PC-3 (cell line): Measurements from ENCODE around the gene MYO1H. TPM values are rescaled to one million over a fixed set of nuclear protein-coding genes. Genes with fewer than 3 reads are reported as not detected.

Experiments
- ATAC-seq: fragments of 200-7000 bp; cut with Tn5 transposase; 2 replicates; pipeline ENCODE4 v1.9.1; 2020; ENCODE audit warnings: mild to moderate bottlenecking, moderate library complexity
- BruUV-seq: library from RNA; stranded (reverse); fragments of 400-500 nt; replicated peaks from 2 replicates; lab custom pipeline; 2021; lab: Mats Ljungman, UMichigan
- CTCF ChIA-PET: fragments of 300-600 bp; sonication (Branson Sonifier 250); formaldehyde crosslinking; loops from one replicate; lab custom pipeline; 2022; ENCODE audit warnings: antibody characterized with exemption; lab: Charles Lee
- POLR2A ChIA-PET: fragments of 300-600 bp; sonication (Branson Sonifier 250); formaldehyde crosslinking; loops from one replicate; lab custom pipeline; 2022; ENCODE audit warnings: antibody characterized with exemption; ENCODE audit not compliant: unreplicated experiment; lab: Charles Lee
- DNase-seq: peaks from one replicate; pipeline ENCODE4 v3.0.0-alpha.2; 2015
- H2AFZ ChIP-seq: fragments of 300-600 bp; sonication (generic); 2 replicates; pipeline ENCODE4 v1.6.0; 2016; ENCODE audit warnings: antibody characterized with exemption, low read length
- H3F3A ChIP-seq: fragments of 300-600 bp; sonication (generic); one replicate; pipeline ENCODE4 v1.6.0; 2017; ENCODE audit warnings: antibody characterized with exemption, low read length, control low read depth, mild to moderate bottlenecking; ENCODE audit not compliant: unreplicated experiment
- H3K27ac ChIP-seq: fragments of 300-600 bp; sonication (generic); 2 replicates; pipeline ENCODE4 v1.5.1; 2016; ENCODE audit warnings: mild to moderate bottlenecking, low read length
- H3K27me3 ChIP-seq: fragments of 300-600 bp; sonication (generic); 2 replicates; pipeline ENCODE4 v1.6.1; 2016; ENCODE audit warnings: low read length, mixed read lengths
- H3K36me3 ChIP-seq: fragments of 300-600 bp; sonication (generic); 2 replicates; pipeline ENCODE4 v1.6.1; 2016; ENCODE audit warnings: low read depth, mixed run types, low read length, mixed read lengths
- H3K4me1 ChIP-seq: fragments of 300-600 bp; sonication (generic); 2 replicates; pipeline ENCODE4 v1.5.1; 2016; ENCODE audit warnings: low read length; ENCODE audit not compliant: insufficient read depth
- H3K4me2 ChIP-seq: fragments of 300-600 bp; sonication (generic); 2 replicates; pipeline ENCODE4 v1.6.0; 2016; ENCODE audit warnings: low read length
- H3K4me3 ChIP-seq: fragments of 300-600 bp; sonication (generic); 2 replicates; pipeline ENCODE4 v1.5.1; 2016; ENCODE audit warnings: mild to moderate bottlenecking, low read length, mixed read lengths
- H3K79me2 ChIP-seq: fragments of 300-600 bp; sonication (generic); 2 replicates; pipeline ENCODE4 v1.6.1; 2017; ENCODE audit warnings: low read length, mixed read lengths
- H3K9ac ChIP-seq: fragments of 300-600 bp; sonication (generic); 2 replicates; pipeline ENCODE4 v1.6.0; 2016; ENCODE audit warnings: mild to moderate bottlenecking, low read length
- H3K9me2 ChIP-seq: fragments of 300-600 bp; sonication (generic); replicated peaks from 2 replicates; pipeline ENCODE4 v1.6.1; 2016; ENCODE audit warnings: mixed run types, low read length, mixed read lengths
- H3K9me3 ChIP-seq: fragments of 300-600 bp; sonication (generic); 2 replicates; pipeline ENCODE4 v1.6.1; 2016; ENCODE audit warnings: low read length, mixed read lengths
- H4K20me1 ChIP-seq: fragments of 300-600 bp; sonication (generic); 2 replicates; pipeline ENCODE4 v1.6.1; 2016; ENCODE audit warnings: low read length, mixed read lengths
- EZH2 ChIP-seq: fragments of 300-600 bp; sonication (generic); IDR thresholded peaks from one replicate; pipeline ENCODE4 v1.6.1; 2017; ENCODE audit warnings: antibody characterized with exemption, mild to moderate bottlenecking, low read length; ENCODE audit not compliant: unreplicated experiment
- EZH2phosphoT487 ChIP-seq: fragments of 300-600 bp; sonication (generic); IDR thresholded peaks from 2 replicates; pipeline ENCODE4 v1.6.1; 2018; ENCODE audit warnings: mild to moderate bottlenecking, antibody characterized with exemption, low read length, borderline replicate concordance
- intact Hi-C: fragments of 100-400 bp; cut with micrococcal nuclease; formaldehyde crosslinking; loops from 2 replicates; pipeline ENCODE4 v1.9.0; 2023
- total RNA-seq: library from RNA; depleted of rRNA; stranded (reverse); fragments of >200 nt; gene quantifications from 2 replicates; pipeline ENCODE4 v1.2.3, GENCODE V29; 2014
- TF ChIP-seq, protein P1 (sequence below): fragments of 300-600 bp; sonication (generic); conservative IDR thresholded peaks from 2 replicates; pipeline ENCODE4 v1.5.1; 2017; ENCODE audit warnings: antibody characterized with exemption, low read depth, mild to moderate bottlenecking, low read length

The MYO1H gene
- total RNA-seq, 1 experiment from 2014 or later, result not detected

DNA sequence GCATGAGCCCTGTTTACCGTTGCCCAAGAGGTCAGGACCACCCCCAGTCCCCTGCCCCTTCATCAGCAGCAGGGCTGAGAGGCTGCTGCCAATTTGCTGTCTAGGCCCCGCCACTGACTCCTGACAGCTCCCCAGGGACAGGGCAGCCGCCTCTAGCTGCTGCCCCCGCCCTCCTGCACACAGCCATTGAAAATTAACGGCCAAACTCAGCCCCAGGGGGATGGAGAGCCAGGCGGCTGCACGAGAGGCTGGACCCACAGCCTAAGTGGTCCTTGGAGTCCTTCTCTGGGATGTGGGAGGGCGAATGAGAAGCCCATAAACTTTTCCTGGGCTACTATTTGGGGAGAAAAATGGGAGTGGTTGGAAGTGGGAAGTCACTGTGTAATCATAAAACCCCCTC, 43.2 kb upstream of the MYO1H start:
- no peaks in the 10 kb centered on the region for H3K36me3 ChIP-seq
- no peak overlapping the region for H2AFZ ChIP-seq
- H3K27me3 ChIP-seq, result peaks cover 65% of the 10 kb centered on the region
- H3K27ac ChIP-seq, result no peak overlapping the region
- ChIA-PET CTCF (no interaction called here), POLR2A (no interaction called here)
- no TSS peak for BruUV-seq
- DNase-seq (no peak), ATAC-seq (no peak)
- no peaks in the 10 kb centered on the region for H3K9me2 ChIP-seq
- no peaks in the 10 kb centered on the region for H3K4me1 ChIP-seq
- TF ChIP-seq, protein P1, sequence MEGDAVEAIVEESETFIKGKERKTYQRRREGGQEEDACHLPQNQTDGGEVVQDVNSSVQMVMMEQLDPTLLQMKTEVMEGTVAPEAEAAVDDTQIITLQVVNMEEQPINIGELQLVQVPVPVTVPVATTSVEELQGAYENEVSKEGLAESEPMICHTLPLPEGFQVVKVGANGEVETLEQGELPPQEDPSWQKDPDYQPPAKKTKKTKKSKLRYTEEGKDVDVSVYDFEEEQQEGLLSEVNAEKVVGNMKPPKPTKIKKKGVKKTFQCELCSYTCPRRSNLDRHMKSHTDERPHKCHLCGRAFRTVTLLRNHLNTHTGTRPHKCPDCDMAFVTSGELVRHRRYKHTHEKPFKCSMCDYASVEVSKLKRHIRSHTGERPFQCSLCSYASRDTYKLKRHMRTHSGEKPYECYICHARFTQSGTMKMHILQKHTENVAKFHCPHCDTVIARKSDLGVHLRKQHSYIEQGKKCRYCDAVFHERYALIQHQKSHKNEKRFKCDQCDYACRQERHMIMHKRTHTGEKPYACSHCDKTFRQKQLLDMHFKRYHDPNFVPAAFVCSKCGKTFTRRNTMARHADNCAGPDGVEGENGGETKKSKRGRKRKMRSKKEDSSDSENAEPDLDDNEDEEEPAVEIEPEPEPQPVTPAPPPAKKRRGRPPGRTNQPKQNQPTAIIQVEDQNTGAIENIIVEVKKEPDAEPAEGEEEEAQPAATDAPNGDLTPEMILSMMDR, result no peak
- TF ChIP-seq EZH2phosphoT487 (no peak), EZH2 (no peak)
- H3F3A ChIP-seq, result no peaks in the 10 kb centered on the region
- H3K4me2 ChIP-seq, result no peak overlapping the region
- no peak overlapping the region for H3K4me3 ChIP-seq
- H3K79me2 ChIP-seq, result no peaks in the 10 kb centered on the region
- intact Hi-C loops, result no loop called here
- H3K9ac ChIP-seq, result no peak overlapping the region
- no peaks in the 10 kb centered on the region for H3K9me3 ChIP-seq
- no peaks in the 10 kb centered on the region for H4K20me1 ChIP-seq

DNA sequence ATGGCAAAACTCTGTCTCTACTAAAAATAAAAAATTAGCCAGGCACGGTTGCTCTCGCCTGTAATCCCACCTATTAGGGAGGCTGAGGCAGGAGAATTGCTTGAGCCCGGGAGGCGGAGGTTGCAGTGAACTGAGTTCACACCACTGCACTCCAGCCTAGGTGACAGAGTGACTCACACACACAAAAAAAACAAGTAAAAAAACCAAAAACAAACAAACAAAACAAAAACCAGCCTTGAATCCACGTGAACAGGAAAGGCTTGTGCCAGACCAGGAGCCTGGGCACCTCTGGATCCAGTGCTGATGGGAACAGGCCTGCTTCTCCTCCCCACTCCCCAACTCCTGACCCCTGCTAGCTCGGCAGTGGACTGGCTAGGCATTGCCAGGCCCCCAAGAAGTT, 42.2 kb upstream of the MYO1H start:
- CTCF ChIA-PET, result no interaction called here

DNA sequence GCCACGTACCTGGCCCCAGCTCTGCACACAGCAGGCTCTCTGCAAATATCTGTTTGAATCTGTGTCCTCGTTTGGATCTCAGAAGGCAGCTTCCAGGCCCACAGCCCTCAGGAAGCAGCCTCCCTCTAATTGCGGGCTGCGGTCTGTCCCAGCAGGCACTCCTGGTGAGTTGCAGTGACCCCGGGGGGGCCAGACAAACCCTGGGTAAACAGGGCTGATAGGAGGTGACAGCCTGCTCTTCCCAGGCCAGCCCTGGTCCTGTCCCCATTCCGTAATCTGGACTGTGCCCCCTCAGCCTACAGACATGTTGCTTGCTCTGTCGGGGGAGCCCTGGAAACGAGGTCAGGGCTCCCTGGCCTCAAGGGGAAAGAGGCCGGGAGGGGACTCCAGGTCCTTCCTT, 40.6 kb upstream of the MYO1H start:
- no peak overlapping the region for H3K9ac ChIP-seq
- no peaks in the 10 kb centered on the region for H3K9me3 ChIP-seq
- peaks cover 87% of the 10 kb centered on the region for H3K27me3 ChIP-seq
- H4K20me1 ChIP-seq, result no peaks in the 10 kb centered on the region
- no TSS peak for BruUV-seq
- TF ChIP-seq EZH2phosphoT487 (no peak), EZH2 (no peak)
- TF ChIP-seq, protein P1, result no peak
- DNase-seq (no peak), ATAC-seq (no peak)
- CTCF ChIA-PET, result interaction anchor here (0.6 kb wide), 1 partner anchor 78 kb away, joined by 3 read pairs; no protein-coding TSS in a partner anchor
- no peak overlapping the region for H3K4me2 ChIP-seq
- POLR2A ChIA-PET, result no interaction called here
- no peaks in the 10 kb centered on the region for H3K79me2 ChIP-seq
- intact Hi-C loops, result no loop called here
- no peak overlapping the region for H2AFZ ChIP-seq
- no peaks in the 10 kb centered on the region for H3F3A ChIP-seq
- H3K36me3 ChIP-seq, result no peaks in the 10 kb centered on the region
- H3K9me2 ChIP-seq, result no peaks in the 10 kb centered on the region
- H3K4me1 ChIP-seq, result peaks cover 4% of the 10 kb centered on the region; the same call in 1 of the 2 replicates
- no peak overlapping the region for H3K27ac ChIP-seq
- no peak overlapping the region for H3K4me3 ChIP-seq

More for the DNA sequence above, 42.2 kb upstream of the MYO1H start:
- ATAC-seq, result no peak
- H3K36me3 ChIP-seq, result no peaks in the 10 kb centered on the region
- peaks cover 4% of the 10 kb centered on the region; the same call in 1 of the 2 replicates for H3K4me1 ChIP-seq
- POLR2A ChIA-PET, result no interaction called here
- no peak overlapping the region for H3K4me3 ChIP-seq
- H3K9me3 ChIP-seq, result no peaks in the 10 kb centered on the region
- H2AFZ ChIP-seq, result no peak overlapping the region
- H3K9me2 ChIP-seq, result no peaks in the 10 kb centered on the region
- BruUV-seq, result no TSS peak
- H4K20me1 ChIP-seq, result no peaks in the 10 kb centered on the region
- H3K27me3 ChIP-seq, result peaks cover 72% of the 10 kb centered on the region
- no peaks in the 10 kb centered on the region for H3F3A ChIP-seq
- no peak for DNase-seq
- TF ChIP-seq, protein P1, result no peak
- TF ChIP-seq EZH2phosphoT487 (no peak), EZH2 (no peak)
- H3K9ac ChIP-seq, result no peak overlapping the region
- intact Hi-C loops, result no loop called here
- no peak overlapping the region for H3K27ac ChIP-seq
- H3K79me2 ChIP-seq, result no peaks in the 10 kb centered on the region
- H3K4me2 ChIP-seq, result no peak overlapping the region
